Activated T-helper 1 cell treated with anti-CD3 and anti-CD28 coated beads, Interleukin-2, amount 50 U/mL, for 16 hours (primary cell): ENCODE measurements around the gene HARS2.
"Not testable (repeated sequence)": the region's sequence is repeated elsewhere in the genome, so short reads cannot be mapped to it uniquely, and the experiment has no call there.

ENCODE experiments used
- DNase-seq, 2 donors: peaks; one replicate each; pipeline ENCODE4 v3.0.0-alpha.2; 2020; ENCODE audit warnings: low read depth in 1 of 2, low spot score in 1 of 2

Gene HARS2

DNA sequence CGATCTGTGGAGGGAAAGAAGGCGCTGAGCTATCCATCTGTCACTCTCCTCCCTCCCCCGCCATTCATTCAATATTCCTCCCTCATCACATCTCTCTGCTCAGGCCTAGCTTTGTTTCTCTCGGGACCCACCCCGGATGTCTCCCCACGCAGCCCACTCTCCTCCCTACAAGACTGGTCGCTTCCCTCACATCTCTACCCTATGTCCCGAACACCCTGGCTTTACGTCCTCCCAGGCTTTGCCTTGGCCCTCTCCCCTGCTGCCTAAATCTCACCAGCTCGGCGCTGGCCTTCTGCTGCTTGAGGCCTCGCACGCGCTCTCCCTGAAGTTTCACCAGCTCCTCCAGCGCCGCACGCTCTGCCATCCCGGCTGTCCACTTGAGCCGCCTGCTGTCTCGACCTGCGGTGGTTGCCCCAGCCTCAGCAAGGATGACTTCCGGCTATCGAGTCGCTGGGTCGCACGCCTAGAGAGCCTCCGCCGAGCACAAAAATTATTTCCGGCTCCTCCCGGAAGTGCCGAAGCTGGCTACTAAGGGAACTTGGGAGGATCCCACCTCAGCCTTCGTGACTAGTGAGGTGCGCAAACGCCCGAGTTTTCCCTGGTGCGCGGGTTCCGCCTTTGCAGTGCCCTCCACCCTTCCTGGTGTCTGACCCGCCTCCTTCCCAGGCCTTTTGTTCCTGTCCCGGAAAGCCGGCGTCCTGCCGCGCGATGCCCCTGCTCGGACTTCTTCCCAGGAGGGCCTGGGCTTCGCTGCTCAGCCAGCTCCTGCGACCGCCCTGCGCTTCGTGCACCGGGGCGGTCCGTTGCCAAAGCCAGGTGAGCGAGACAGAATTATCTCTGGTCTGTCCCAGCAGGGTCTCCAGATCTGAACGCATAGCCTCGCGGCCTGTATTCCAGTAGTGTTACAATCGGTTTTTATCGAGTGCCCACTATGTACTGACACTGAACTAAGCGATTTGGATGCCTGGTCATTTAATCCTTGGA, at the start of gene HARS2, which contains the start of gene HARS1:
TSS of gene HARS2 (plus strand) at position 515 of the 984 bp plus-strand sequence. CDS start at position 709, 194 bp downstream.
TSS of gene HARS1 (minus strand) at position 430 of the 984 bp plus-strand sequence. CDS start at position 364, 66 bp downstream.
- DNase-seq = peak; percentile 65 to 73

DNA sequence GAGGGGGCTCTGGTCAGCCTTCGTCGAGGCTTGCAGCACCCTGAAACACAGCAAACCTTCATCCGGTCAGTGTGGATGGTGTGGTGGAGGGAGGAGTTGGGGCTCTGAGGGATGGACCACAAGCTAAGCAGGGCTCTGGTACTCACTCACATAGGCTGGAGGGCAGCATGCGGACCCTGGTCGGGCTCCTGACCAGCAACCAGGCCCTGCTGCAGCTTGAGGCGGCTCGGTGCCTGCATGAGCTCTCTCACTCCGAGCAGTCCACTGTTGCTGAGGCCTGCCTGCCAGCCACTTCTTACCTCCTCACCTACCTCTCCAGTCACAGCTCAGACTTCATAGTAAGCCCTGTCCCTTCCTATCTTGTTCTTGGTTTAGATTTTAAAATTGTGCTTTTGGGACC, 49.5 kb upstream of the HARS2 start:
- DNase-seq = no peak

GRCh38 chr5:140642718-140643117, 48.5 kb upstream of the HARS2 start:
- DNase-seq = no peak

GRCh38 chr5:140647042-140647419, 44.2 kb upstream of the HARS2 start:
- no peak for DNase-seq

DNA sequence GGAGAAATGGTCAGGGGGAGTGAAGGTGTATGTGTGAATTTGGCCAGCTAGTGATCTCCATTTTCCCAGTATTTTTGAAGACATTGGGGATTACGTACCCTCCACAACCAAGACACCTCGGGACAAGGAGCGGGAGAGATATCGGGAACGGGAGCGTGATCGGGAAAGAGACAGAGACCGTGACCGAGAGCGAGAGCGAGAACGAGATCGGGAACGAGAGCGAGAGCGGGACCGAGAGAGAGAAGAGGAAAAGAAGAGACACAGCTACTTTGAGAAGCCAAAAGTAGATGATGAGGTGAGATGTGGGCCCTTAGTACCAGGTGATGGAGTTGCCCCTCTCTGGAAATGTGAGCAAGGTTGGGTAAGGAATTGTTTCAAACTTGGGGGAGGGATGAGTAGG, 32.4 kb upstream of the HARS2 start:
- DNase-seq = no peak

- DNase-seq = not testable (repeated sequence)
Measured at GRCh38 chr5:140660371-140660770, 30.9 kb upstream of the HARS2 start.

DNA sequence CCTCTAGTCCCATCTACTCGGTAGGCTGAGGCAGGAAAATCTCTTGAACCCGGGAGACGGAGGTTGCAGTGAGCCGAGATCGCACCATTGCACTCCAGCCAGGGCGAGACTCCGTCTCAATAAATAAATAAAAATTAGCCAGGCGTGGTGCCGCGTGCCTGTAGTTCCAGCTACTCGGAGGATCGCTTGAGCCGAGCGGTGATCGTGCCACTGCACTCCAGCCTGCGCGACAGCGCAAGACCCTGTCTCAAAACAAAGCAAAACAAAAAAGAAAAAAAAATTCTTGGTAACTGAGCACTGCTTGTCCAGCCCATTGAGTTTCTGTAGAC, 27.3 kb upstream of the HARS2 start:
- DNase-seq = no peak

GRCh38 chr5:140664359-140665119, 26.7 kb upstream of the HARS2 start, which contains the start of gene WDR55:
Gene WDR55, plus strand, starts transcription at chr5:140664904. Its CDS starts 9 bp downstream, at chr5:140664913.
- peak; percentile 92 to 95 for DNase-seq

DNA sequence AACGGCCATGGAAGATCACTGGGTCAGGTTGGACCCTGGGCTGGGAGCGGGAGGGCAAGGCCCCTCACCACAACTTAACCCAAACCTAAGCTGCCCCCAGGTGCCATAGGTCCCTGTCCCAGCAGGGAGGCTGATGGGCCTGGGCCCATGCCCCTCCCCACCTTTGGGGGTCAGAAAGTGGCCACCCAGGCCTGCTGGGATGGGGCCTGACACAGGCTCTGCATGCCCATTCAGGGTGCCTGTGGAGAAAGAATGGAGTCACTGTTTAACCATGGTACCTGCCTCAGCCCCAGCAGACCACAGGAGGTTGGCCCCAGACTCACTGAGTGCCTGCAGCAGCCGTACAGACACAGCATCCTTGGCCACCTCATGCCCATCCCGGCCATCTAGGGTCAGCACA, 20.2 kb upstream of the HARS2 start:
- not testable (repeated sequence) for DNase-seq

DNA sequence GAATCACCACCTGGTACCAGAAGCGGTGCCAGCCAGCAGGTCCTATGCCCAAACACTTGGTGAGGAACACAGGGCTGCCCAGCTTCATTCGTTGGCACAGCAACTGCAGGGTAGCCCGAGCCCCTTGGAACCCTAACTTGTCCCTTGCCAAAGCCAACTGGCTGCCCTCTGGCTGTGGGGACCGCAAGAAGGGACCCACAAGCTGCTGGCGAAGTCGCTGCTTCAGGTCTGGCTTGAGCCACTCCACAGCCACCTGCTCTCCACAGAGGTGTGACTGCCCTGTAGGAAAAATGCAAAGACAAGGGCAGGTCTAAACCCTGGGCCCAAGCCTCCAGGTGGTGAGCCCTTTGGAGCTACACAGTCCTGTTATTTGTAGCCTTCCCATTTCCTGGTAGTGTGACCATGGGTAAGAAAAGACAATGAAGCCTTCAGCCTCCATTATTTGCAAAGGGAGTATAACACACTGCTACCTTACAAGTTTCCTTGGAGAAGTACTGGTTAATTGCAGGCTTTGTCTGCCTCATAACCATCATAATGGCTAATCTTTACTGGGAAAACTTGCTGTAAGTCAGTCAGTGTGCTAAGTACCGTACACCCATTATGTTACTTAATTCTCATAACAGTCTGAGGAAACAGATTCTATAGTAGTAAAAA, 19.7 kb upstream of the HARS2 start:
- DNase-seq = no peak

DNA sequence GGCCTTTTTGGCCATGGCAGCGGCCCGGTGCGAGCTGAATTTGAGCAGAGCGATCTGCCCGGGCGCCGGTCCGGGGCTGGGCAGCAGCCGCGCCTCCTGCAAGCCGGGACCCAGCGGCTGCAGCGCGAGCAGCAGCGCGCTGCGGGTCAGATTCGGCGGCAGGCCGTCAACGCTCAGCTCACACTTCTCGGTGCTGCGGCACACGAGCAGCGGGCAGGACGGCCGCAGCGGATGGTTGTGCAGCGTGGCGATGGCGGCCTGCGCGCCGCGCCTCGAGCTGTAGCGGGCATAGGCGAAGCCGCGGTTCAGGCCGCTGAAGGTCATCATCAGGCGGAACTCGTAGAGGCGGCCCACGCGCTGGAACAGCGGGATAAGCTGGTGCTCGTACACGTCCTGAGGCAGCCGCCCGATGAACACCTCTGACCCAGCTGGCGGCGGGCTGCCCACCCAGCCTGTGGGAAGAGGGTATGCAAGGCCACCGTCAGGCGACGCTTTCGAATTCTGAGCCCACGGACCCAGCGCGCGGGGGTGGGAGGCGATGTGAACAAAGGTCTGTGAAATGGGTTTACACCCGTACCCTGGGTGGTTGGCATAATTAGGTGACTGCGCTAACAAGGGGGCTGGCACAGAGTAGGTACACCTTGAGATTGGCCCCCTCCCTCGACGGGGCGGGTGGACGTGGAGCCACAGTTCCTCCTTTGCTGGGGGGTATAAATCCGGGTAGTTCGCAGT, 18.6 kb upstream of the HARS2 start:
- no peak for DNase-seq

DNA sequence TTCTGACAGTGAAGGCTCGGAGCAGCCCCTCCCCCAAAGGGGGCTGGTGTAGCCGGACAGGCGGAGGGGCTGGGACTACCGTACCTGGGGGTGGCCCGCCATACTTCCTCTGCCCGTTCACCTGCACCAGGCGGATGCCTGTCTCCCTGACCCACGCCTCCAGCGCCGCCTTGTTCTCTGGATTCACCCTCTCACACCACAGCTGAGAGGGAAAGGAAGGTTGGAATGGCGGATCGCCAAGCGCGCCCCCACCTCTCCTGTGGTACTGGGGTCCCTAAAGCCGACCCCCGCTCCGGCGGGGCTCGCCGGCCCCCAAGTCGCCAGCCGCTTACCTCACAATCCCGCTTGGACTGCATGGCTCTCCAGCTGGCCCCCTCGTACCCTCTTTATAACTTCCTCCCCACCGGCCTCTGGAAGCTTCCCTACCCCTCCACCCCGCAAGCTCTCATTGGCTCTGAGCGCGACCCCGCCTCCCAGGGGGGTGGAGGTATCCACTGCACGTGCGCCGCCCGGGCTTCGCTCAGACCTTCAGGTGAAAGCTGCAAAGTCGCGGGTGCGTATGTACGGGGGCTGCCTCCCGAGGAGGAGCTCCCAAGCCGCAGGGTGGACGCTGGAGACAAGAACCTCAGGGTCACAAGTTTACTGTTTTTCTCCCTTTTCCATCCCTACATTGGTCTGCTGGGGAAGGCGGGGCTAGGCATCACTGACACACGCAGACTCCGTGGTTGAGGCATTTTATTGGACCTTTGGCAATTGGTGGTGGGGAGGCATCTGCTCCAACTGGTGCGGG, 17.9 kb upstream of the HARS2 start, which contains the start of gene DND1:
TSS of gene DND1 (minus strand) at position 390 of the 790 bp plus-strand sequence. CDS start at position 356, 34 bp downstream.
- DNase-seq = no peak

DNA sequence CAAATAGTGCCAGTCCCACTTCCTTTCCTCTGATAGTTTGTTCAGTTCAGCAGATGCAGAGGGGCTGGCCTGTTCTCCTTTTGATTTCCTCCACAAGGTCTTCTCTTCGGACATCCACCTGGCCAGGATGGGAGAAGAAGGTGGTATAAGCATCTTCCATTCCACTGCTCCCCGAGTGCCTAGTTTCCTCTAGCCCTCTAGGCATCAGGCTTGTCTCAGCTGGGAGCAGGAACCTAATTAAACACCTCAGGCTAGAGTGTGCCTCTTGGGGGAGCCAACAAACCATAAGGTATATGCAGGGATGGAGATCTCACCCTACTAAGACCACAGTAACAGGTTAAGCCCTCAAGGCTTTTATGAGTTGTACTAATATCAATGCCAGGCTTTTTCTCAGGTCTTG, 17.0 kb upstream of the HARS2 start:
- no peak for DNase-seq

DNA sequence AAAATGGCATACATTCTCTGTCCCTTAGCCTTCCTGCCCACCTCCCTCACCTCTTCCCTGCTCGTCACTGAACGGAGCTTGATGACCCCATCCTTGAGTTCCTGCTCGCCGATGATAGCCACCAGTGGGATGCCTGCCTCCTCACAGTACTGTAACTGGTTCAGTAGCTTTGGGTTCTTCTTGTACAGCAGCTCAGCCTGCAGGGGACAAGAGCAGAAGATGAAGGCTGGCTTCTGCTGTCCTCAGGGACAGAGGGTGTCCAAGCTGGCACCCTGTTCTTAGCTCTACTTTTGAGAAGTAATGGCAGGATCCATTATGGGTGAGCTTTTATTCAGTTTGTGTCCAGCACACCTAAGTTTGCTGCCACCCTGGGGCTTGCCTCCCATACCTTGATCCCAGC, 16.6 kb upstream of the HARS2 start:
- no peak for DNase-seq

GRCh38 chr5:140677947-140678346, 13.3 kb upstream of the HARS2 start:
- DNase-seq = no peak

GRCh38 chr5:140678993-140679392, 12.3 kb upstream of the HARS2 start:
- DNase-seq = no peak

- DNase-seq = no peak
Measured at GRCh38 chr5:140690376-140690932, 801 bp upstream of the HARS2 start.

DNA sequence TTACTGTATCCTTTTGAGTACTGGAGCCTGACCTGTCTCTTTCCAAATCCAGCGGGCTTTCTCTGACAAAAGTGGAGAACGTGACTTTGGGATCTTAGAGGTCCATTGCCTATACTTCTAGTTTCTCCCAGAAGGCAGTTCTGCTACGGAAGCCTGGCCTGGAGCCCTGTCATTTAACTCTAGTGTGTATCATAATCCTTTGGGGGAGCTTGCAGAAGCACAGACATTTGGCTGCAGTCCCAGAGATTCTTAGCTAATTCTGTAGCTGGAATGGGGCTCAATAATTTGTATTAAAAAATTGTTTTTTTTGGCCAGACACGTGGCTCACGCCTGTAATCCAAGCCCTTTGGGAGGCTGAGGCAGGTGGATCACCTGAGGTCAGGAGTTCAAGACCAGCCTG, 3.0 kb downstream of the HARS2 start:
- DNase-seq = no peak

GRCh38 chr5:140696891-140697492, 5.7 kb downstream of the HARS2 start:
- DNase-seq = no peak
